ENCODE measurements around the gene PAK1. TPM values are rescaled to one million over a fixed set of nuclear protein-coding genes. Genes with fewer than 3 reads are reported as not detected.
A peak's percentile ranks its signal among the peaks of the same experiment; 100 is the strongest.

The PAK1 gene
- total and polyA plus RNA-seq, 2 donors (not counting 1 experiment from before 2014, with no cell fraction given): 34.6 to 37.7 TPM

DNA sequence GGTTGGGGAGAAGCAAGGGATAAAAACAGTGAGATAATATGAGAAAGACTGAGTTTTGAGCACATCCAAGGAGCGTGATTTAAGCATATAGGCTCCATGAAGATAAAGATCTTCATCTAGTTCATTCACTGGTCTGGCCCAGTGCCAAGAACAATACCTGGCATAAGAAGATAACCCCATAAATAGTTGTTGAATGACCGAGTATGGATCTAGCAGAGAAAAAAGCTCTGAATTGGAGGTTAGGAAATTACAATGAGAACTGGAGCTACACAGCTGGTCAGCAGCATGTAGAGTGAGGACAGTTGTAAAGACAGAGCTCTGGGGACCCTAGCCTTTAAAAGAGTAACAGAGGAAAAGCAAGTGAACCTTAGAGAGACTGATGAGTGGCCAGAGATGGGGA lies 33.0 kb upstream of the PAK1 start:
- Histone ChIP-seq H3K9ac (ENCODE audit: insufficient read depth, low read length) (no peak overlapping the region), H3K36me3 (ENCODE audit: control insufficient read depth, insufficient read depth, low read length) (no peaks in the 10 kb centered on the region), H3K27me3 (ENCODE audit: control insufficient read depth, insufficient read depth, low read length) (no peaks in the 10 kb centered on the region), H3K9me3 (ENCODE audit: control insufficient read depth, insufficient read depth, low read depth, low read length) (no peaks in the 10 kb centered on the region), H3K4me1 (ENCODE audit: control insufficient read depth, extremely low read depth, insufficient read depth, low read length) (no peaks in the 10 kb centered on the region), H3K4me3 (replicated peaks in 1 of 4; ENCODE audit: control extremely low read depth in 1 of 4, insufficient read depth in 1 of 4, low read depth in 3 of 4, low read length in 4 of 4) (no peak overlapping the region), H3K4me2 (ENCODE audit: extremely low read depth, insufficient read depth, low read length) (no peak overlapping the region), H3K79me2 (ENCODE audit: control insufficient read depth, insufficient read depth, low read length) (no peaks in the 10 kb centered on the region), H3K27ac (ENCODE audit: insufficient read depth, low read length) (no peak overlapping the region), H2AFZ (ENCODE audit: low read length) (no peak overlapping the region), H4K20me1 (ENCODE audit: control insufficient read depth, extremely low read depth, insufficient read depth, low read length) (no peaks in the 10 kb centered on the region)
- peak in 1 of 2 donors; percentile 60 for DNase-seq (ENCODE audit: low read depth in 2 of 2)
- TF ChIP-seq, protein P1, sequence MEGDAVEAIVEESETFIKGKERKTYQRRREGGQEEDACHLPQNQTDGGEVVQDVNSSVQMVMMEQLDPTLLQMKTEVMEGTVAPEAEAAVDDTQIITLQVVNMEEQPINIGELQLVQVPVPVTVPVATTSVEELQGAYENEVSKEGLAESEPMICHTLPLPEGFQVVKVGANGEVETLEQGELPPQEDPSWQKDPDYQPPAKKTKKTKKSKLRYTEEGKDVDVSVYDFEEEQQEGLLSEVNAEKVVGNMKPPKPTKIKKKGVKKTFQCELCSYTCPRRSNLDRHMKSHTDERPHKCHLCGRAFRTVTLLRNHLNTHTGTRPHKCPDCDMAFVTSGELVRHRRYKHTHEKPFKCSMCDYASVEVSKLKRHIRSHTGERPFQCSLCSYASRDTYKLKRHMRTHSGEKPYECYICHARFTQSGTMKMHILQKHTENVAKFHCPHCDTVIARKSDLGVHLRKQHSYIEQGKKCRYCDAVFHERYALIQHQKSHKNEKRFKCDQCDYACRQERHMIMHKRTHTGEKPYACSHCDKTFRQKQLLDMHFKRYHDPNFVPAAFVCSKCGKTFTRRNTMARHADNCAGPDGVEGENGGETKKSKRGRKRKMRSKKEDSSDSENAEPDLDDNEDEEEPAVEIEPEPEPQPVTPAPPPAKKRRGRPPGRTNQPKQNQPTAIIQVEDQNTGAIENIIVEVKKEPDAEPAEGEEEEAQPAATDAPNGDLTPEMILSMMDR (conservative IDR thresholded peaks at IDR 0.05 in 1 of 2, IDR thresholded peaks at IDR 0.05 in 1 of 2; ENCODE audit: low read depth in 1 of 2, low read length in 2 of 2): no peak
- TF ChIP-seq EZH2 (IDR thresholded peaks at IDR 0.05; ENCODE audit: low read length, missing control alignments): no peak

DNA sequence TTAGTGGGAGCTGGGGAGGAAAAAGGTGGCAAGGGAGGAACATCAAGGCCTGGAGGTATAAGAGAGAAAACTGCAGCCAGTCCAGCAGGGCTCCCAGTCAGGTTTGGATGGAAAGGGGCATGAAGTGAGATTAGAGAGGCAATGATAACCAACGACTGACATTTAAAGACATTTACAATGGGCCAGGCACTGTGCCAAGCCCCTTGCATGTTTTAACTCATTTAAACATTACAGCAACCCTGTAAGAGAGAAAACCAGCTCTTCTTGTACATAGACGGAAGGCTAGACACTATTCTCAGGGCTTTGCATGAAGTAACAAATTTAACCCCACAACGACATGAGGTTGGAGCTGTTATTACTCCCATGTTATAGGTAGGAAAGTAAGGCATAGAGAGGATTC lies 32.1 kb upstream of the PAK1 start:
- Histone ChIP-seq H3K4me1 (ENCODE audit: control insufficient read depth, extremely low read depth, insufficient read depth, low read length) (no peaks in the 10 kb centered on the region), H3K4me2 (ENCODE audit: extremely low read depth, insufficient read depth, low read length) (no peak overlapping the region), H3K27ac (ENCODE audit: insufficient read depth, low read length) (no peak overlapping the region), H3K79me2 (ENCODE audit: control insufficient read depth, insufficient read depth, low read length) (no peaks in the 10 kb centered on the region), H3K36me3 (ENCODE audit: control insufficient read depth, insufficient read depth, low read length) (no peaks in the 10 kb centered on the region), H3K9ac (ENCODE audit: insufficient read depth, low read length) (no peak overlapping the region), H2AFZ (ENCODE audit: low read length) (no peak overlapping the region), H3K27me3 (ENCODE audit: control insufficient read depth, insufficient read depth, low read length) (no peaks in the 10 kb centered on the region), H4K20me1 (ENCODE audit: control insufficient read depth, extremely low read depth, insufficient read depth, low read length) (no peaks in the 10 kb centered on the region), H3K4me3 (replicated peaks in 1 of 4; ENCODE audit: control extremely low read depth in 1 of 4, insufficient read depth in 1 of 4, low read depth in 3 of 4, low read length in 4 of 4) (no peak overlapping the region), H3K9me3 (ENCODE audit: control insufficient read depth, insufficient read depth, low read depth, low read length) (no peaks in the 10 kb centered on the region)
- no peak for DNase-seq (ENCODE audit: low read depth in 2 of 2)
- TF ChIP-seq EZH2 (IDR thresholded peaks at IDR 0.05; ENCODE audit: low read length, missing control alignments): no peak
- TF ChIP-seq, protein P1 (conservative IDR thresholded peaks at IDR 0.05 in 1 of 2, IDR thresholded peaks at IDR 0.05 in 1 of 2; ENCODE audit: low read depth in 1 of 2, low read length in 2 of 2): no peak

DNA sequence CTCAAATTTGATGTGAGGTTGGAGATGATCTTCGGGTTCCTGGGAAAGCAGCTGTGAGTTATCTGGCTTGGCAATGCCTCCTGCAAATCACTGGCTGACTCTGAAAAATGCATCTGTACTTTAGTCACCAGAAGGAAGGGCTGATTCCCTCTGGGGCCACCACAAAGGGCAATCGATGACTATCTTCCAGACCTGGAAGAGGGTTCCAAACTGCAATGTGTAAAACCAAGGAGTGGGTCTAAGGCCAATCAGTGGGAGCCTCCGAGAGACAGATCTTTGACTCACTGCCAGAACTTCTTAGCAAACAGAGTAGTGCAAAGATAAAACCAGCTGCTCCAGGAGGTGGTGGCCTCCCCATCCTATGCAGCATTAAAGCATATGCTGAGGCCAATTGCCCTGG lies 29.1 kb upstream of the PAK1 start:
- no peak overlapping the region for H2AFZ ChIP-seq (ENCODE audit: low read length)
- H3K4me3 ChIP-seq (replicated peaks in 1 of 4; ENCODE audit: control extremely low read depth in 1 of 4, insufficient read depth in 1 of 4, low read depth in 3 of 4, low read length in 4 of 4): no peak overlapping the region
- no peaks in the 10 kb centered on the region for H3K36me3 ChIP-seq (ENCODE audit: control insufficient read depth, insufficient read depth, low read length)
- DNase-seq (ENCODE audit: low read depth in 2 of 2): peak; percentile 6 to 45
- no peak overlapping the region for H3K27ac ChIP-seq (ENCODE audit: insufficient read depth, low read length)
- H3K27me3 ChIP-seq (ENCODE audit: control insufficient read depth, insufficient read depth, low read length): no peaks in the 10 kb centered on the region
- no peaks in the 10 kb centered on the region for H4K20me1 ChIP-seq (ENCODE audit: control insufficient read depth, extremely low read depth, insufficient read depth, low read length)
- TF ChIP-seq, protein P1 (conservative IDR thresholded peaks at IDR 0.05 in 1 of 2, IDR thresholded peaks at IDR 0.05 in 1 of 2; ENCODE audit: low read depth in 1 of 2, low read length in 2 of 2): no peak
- no peak for TF ChIP-seq EZH2 (IDR thresholded peaks at IDR 0.05; ENCODE audit: low read length, missing control alignments)
- H3K79me2 ChIP-seq (ENCODE audit: control insufficient read depth, insufficient read depth, low read length): no peaks in the 10 kb centered on the region
- H3K4me1 ChIP-seq (ENCODE audit: control insufficient read depth, extremely low read depth, insufficient read depth, low read length): no peaks in the 10 kb centered on the region
- H3K9me3 ChIP-seq (ENCODE audit: control insufficient read depth, insufficient read depth, low read depth, low read length): no peaks in the 10 kb centered on the region
- H3K9ac ChIP-seq (ENCODE audit: insufficient read depth, low read length): no peak overlapping the region
- H3K4me2 ChIP-seq (ENCODE audit: extremely low read depth, insufficient read depth, low read length): peak overlapping the region; percentile 33
